CD14-positive monocyte (primary cell): ENCODE results near the gene KTI12. TPM values are rescaled to one million over a fixed set of nuclear protein-coding genes. Genes with fewer than 3 reads are reported as not detected.

Experiments
- DNase-seq, 3 donors: peaks; one replicate each; pipeline ENCODE4 v3.0.0-alpha.2; 2011 to 2022
- H2AFZ ChIP-seq: 2 replicates; pipeline ENCODE4 v1.6.0; 2012; ENCODE audit warnings: mild to moderate bottlenecking, low read depth, low read length, inconsistent platforms; ENCODE audit not compliant: insufficient read depth, poor library complexity, severe bottlenecking
- H3K27ac ChIP-seq, 2 donors: 1 replicate in 1 of 2; 2 replicates in 1 of 2; pipeline ENCODE4 v1.5.1; 2012 to 2013; ENCODE audit warnings: low read length in 2 of 2, control low read depth in 1 of 2, inconsistent platforms in 1 of 2, low read depth in 1 of 2, mild to moderate bottlenecking in 1 of 2
- H3K27me3 ChIP-seq, 2 donors: one replicate each; pipeline versions ENCODE4 v1.6.0 to v1.6.1; 2011 to 2013; ENCODE audit warnings: low read length in 2 of 2; ENCODE audit not compliant: control insufficient read depth in 2 of 2, insufficient read depth in 2 of 2
- H3K36me3 ChIP-seq, 2 donors: replicated peaks in 1 of 2; 1 replicate in 1 of 2; 2 replicates in 1 of 2; pipeline versions ENCODE4 v1.5.1 to v1.6.1; 2012 to 2013; ENCODE audit warnings: low read length in 2 of 2, control low read depth in 1 of 2, inconsistent platforms in 1 of 2, mild to moderate bottlenecking in 1 of 2; ENCODE audit not compliant: insufficient read depth in 2 of 2, control insufficient read depth in 1 of 2
- H3K4me1 ChIP-seq, 2 donors: 1 replicate in 1 of 2; 2 replicates in 1 of 2; pipeline versions ENCODE4 v1.5.1 to v1.6.1; 2012 to 2013; ENCODE audit warnings: low read length in 2 of 2, control low read depth in 1 of 2, inconsistent platforms in 1 of 2, mild to moderate bottlenecking in 1 of 2, moderate library complexity in 1 of 2; ENCODE audit not compliant: insufficient read depth in 2 of 2, control insufficient read depth in 1 of 2
- H3K4me2 ChIP-seq: replicated peaks from 2 replicates; pipeline ENCODE3; 2012; ENCODE audit warnings: low read length, moderate library complexity, mild to moderate bottlenecking; ENCODE audit not compliant: poor library complexity, severe bottlenecking; ENCODE audit errors: extremely low read depth
- H3K4me3 ChIP-seq, 3 experiments: fragments of 200-600 bp in 1 of 3; sonication (generic) in 1 of 3; replicated peaks in 1 of 3; 1 replicate in 2 of 3; 2 replicates in 1 of 3; pipeline ENCODE4 v1.5.1; 2011 to 2013; ENCODE audit warnings: low read length in 3 of 3, mild to moderate bottlenecking in 3 of 3, control low read depth in 2 of 3, low read depth in 2 of 3, inconsistent platforms in 1 of 3, moderate library complexity in 1 of 3
- H3K79me2 ChIP-seq: 2 replicates; pipeline ENCODE4 v1.6.0; 2012; ENCODE audit warnings: mild to moderate bottlenecking, control low read depth, inconsistent platforms, low read length, moderate library complexity; ENCODE audit not compliant: insufficient read depth
- H3K9ac ChIP-seq: 2 replicates; pipeline ENCODE4 v1.6.0; 2017; ENCODE audit warnings: low read length, mild to moderate bottlenecking; ENCODE audit not compliant: insufficient read depth, poor library complexity, severe bottlenecking
- H3K9me3 ChIP-seq, 2 donors: replicated peaks in 1 of 2; 1 replicate in 1 of 2; 2 replicates in 1 of 2; pipeline versions ENCODE4 v1.5.1 to v1.6.1; 2012 to 2013; ENCODE audit warnings: low read length in 2 of 2, control low read depth in 1 of 2; ENCODE audit not compliant: control insufficient read depth in 1 of 2, insufficient read depth in 1 of 2
- H4K20me1 ChIP-seq: 2 replicates; pipeline ENCODE4 v1.6.0; 2012; ENCODE audit warnings: mild to moderate bottlenecking, low read length, control low read depth, moderate library complexity; ENCODE audit not compliant: insufficient read depth
- H3K27ac Mint-ChIP-seq, 7 donors: one replicate each; pipeline ENCODE4 v1.8.0; 2020; ENCODE audit warnings: mild to moderate bottlenecking in 7 of 7, mixed read lengths in 7 of 7, moderate library complexity in 6 of 7, inconsistent platforms in 2 of 7
- H3K27me3 Mint-ChIP-seq, 3 donors: one replicate each; pipeline ENCODE4 v1.8.0; 2021 to 2022; ENCODE audit warnings: low read depth in 3 of 3, mild to moderate bottlenecking in 3 of 3, mixed read lengths in 3 of 3, moderate library complexity in 3 of 3, inconsistent platforms in 1 of 3
- H3K36me3 Mint-ChIP-seq, 2 donors: one replicate each; pipeline ENCODE4 v1.8.0; 2020; ENCODE audit warnings: mixed read lengths in 2 of 2, inconsistent platforms in 1 of 2, mild to moderate bottlenecking in 1 of 2
- H3K4me1 Mint-ChIP-seq: one replicate; pipeline ENCODE4 v1.8.0; 2020; ENCODE audit warnings: mild to moderate bottlenecking, mixed read lengths
- H3K4me3 Mint-ChIP-seq, 2 donors: one replicate each; pipeline ENCODE4 v1.8.0; 2020; ENCODE audit warnings: mild to moderate bottlenecking in 2 of 2, mixed read lengths in 2 of 2, moderate library complexity in 1 of 2
- H3K9me3 Mint-ChIP-seq, 7 donors: one replicate each; pipeline ENCODE4 v1.8.0; 2020 to 2022; ENCODE audit warnings: mixed read lengths in 7 of 7, mild to moderate bottlenecking in 6 of 7, moderate library complexity in 6 of 7, inconsistent platforms in 2 of 7
- CTCF ChIP-seq: fragments of 200-600 bp; IDR thresholded peaks from one replicate; pipeline ENCODE4 v1.8.0; 2022; ENCODE audit warnings: antibody characterized with exemption, mild to moderate bottlenecking
- WGBS: methylation state at CpG from one replicate; pipeline ENCODE4 v1.1.5; 2013; ENCODE audit warnings: missing lambda C conversion rate; ENCODE audit not compliant: insufficient coverage; 5-methylcytosine and 5-hydroxymethylcytosine counted together
- intact Hi-C, 2 donors: fragments of 100-400 bp; cut with micrococcal nuclease; formaldehyde crosslinking; loops; one replicate each; pipeline versions ENCODE4 v1.15.0 to v1.15.1; 2023
- polyA plus RNA-seq, 3 donors: library from polyadenylated mRNA; depleted of rRNA in 1 of 3; unstranded in 2 of 3; stranded (reverse) in 1 of 3; fragments of 300-500 nt in 2 of 3; fragments of >200 nt in 1 of 3; fragmentation: Illumina TruSeq in 2 of 3; gene quantifications; 1 replicate in 2 of 3; 2 replicates in 1 of 3; pipeline ENCODE4 v1.2.3, GENCODE V29; 2012 to 2021

KTI12 gene
- polyA plus RNA-seq, 3 donors: 6.4 to 18.2 (median 16.2) TPM

GRCh38 chr1:52072291-52072690, 38.7 kb upstream of the KTI12 start:
- no peak overlapping the region for H2AFZ ChIP-seq
- no peak overlapping the region for H3K27ac ChIP-seq
- H3K4me3 ChIP-seq: no peak overlapping the region
- WGBS: 97% methylated on average over 3 of the region's 6 CpGs
- no peaks in the 10 kb centered on the region for H3K27me3 ChIP-seq
- H3K9me3 Mint-ChIP-seq: no peaks in the 10 kb centered on the region
- H3K36me3 Mint-ChIP-seq: peaks cover 25 to 66% of the 10 kb centered on the region in 2 donors
- H3K9ac ChIP-seq: no peak overlapping the region
- DNase-seq: no peak
- no peak overlapping the region for H3K4me2 ChIP-seq
- no peak overlapping the region for H3K4me3 Mint-ChIP-seq
- peaks cover 29 to 53% of the 10 kb centered on the region in 2 donors for H3K36me3 ChIP-seq
- no peaks in the 10 kb centered on the region for H3K27me3 Mint-ChIP-seq
- H3K4me1 ChIP-seq: peaks cover 7 to 9% of the 10 kb centered on the region in 2 donors
- H3K9me3 ChIP-seq: no peaks in the 10 kb centered on the region
- H3K4me1 Mint-ChIP-seq: peaks cover 9% of the 10 kb centered on the region
- H3K27ac Mint-ChIP-seq: peak overlapping the region in 1 of 7 donors; percentile 42
- H3K79me2 ChIP-seq: peaks cover 67% of the 10 kb centered on the region
- TF ChIP-seq CTCF: no peak
- intact Hi-C loops: no loop called here
- H4K20me1 ChIP-seq: peaks cover 84% of the 10 kb centered on the region

DNA sequence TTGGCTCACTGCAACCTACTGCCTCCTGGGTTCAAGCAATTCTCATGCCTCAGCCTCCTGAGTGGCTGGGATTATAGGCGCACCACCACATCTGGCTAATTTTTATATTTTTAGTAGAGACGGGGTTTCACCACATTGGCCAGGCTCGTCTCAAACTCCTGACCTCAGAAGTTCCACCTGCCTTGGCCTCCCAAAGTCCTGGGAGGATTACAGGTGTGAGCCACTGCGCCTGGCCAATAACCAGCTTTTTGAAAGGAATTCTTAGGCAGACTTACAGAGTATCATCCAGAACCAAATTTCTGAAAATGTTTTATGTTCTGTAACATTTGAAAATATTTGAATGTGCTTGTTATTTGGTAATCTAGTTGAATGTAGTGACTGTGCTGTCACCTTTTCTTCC, 37.1 kb upstream of the KTI12 start:
- DNase-seq: no peak
- peaks cover 79% of the 10 kb centered on the region for H4K20me1 ChIP-seq
- no peak overlapping the region for H3K9ac ChIP-seq
- Mint-ChIP-seq H3K36me3 (peaks cover 34 to 69% of the 10 kb centered on the region in 2 donors), H3K27ac (no peak overlapping the region), H3K9me3 (no peaks in the 10 kb centered on the region), H3K4me1 (peaks cover 9% of the 10 kb centered on the region), H3K27me3 (no peaks in the 10 kb centered on the region), H3K4me3 (no peak overlapping the region)
- H3K27me3 ChIP-seq: no peaks in the 10 kb centered on the region
- no peak overlapping the region for H3K27ac ChIP-seq
- no peak overlapping the region for H3K4me2 ChIP-seq
- intact Hi-C loops: no loop called here
- H3K36me3 ChIP-seq: peaks cover 35 to 54% of the 10 kb centered on the region in 2 donors
- H3K4me3 ChIP-seq: no peak overlapping the region
- H3K9me3 ChIP-seq: no peaks in the 10 kb centered on the region
- peaks cover 7 to 9% of the 10 kb centered on the region in 2 donors for H3K4me1 ChIP-seq
- no peak for TF ChIP-seq CTCF
- H3K79me2 ChIP-seq: peaks cover 73% of the 10 kb centered on the region
- no peak overlapping the region for H2AFZ ChIP-seq
- WGBS: 91% methylated on average over 3 of the region's 4 CpGs
